Stimulated activated CD4-positive, alpha-beta T cell treated with anti-CD3 and anti-CD28 coated beads, TNF-alpha, amount 100 ng/mL, for 4 hours (primary cell): Measurements from ENCODE around the gene CHADL.
A peak's percentile ranks its signal among the peaks of the same experiment; 100 is the strongest.
"Not testable (repeated sequence)": the region's sequence is repeated elsewhere in the genome, so short reads cannot be mapped to it uniquely, and the experiment has no call there.

Source experiments
- DNase-seq, 3 experiments: peaks; one replicate each; pipeline ENCODE4 v3.0.0-alpha.2; 2020; ENCODE audit warnings: low read depth in 3 of 3

The CHADL gene

GRCh38 chr22:41240377-41241132 lies at the start of gene CHADL:
TSS of gene CHADL (minus strand) at chr22:41240931. CDS start at chr22:41240881, 50 bp downstream.
- no peak for DNase-seq

- no peak for DNase-seq
Measured at GRCh38 chr22:41289671-41290070, 48.9 kb upstream of the CHADL start.

- DNase-seq, result no peak
Measured at GRCh38 chr22:41288245-41288946, 47.7 kb upstream of the CHADL start.

- DNase-seq, result peak in 1 of 3 experiments; percentile 15
Measured at GRCh38 chr22:41286639-41287091, 45.9 kb upstream of the CHADL start.

- DNase-seq, result peak; percentile 91 to 97 (median 96)
Measured at GRCh38 chr22:41285820-41286638, 45.3 kb upstream of the CHADL start, which contains the start of gene RANGAP1. TSS of gene RANGAP1 (minus strand) at chr22:41286187. CDS start at chr22:41281044, 5,143 bp downstream.

- peak; percentile 73 to 80 (median 79) for DNase-seq
Measured at GRCh38 chr22:41285441-41285819, 44.7 kb upstream of the CHADL start.

- DNase-seq, result no peak
Measured at GRCh38 chr22:41284465-41284864, 43.7 kb upstream of the CHADL start.

GRCh38 chr22:41280854-41281253 lies 40.1 kb upstream of the CHADL start:
- DNase-seq, result no peak

GRCh38 chr22:41280065-41280464 lies 39.3 kb upstream of the CHADL start:
- no peak for DNase-seq

GRCh38 chr22:41274856-41275255 lies 34.1 kb upstream of the CHADL start:
- DNase-seq, result no peak

GRCh38 chr22:41273128-41273527 lies 32.4 kb upstream of the CHADL start:
- no peak for DNase-seq

- DNase-seq, result no peak
Measured at GRCh38 chr22:41271787-41272186, 31.1 kb upstream of the CHADL start.

- DNase-seq, result no peak
Measured at GRCh38 chr22:41267958-41268357, 27.2 kb upstream of the CHADL start.

GRCh38 chr22:41264408-41264941 lies 23.7 kb upstream of the CHADL start:
- DNase-seq, result no peak

- no peak for DNase-seq
Measured at GRCh38 chr22:41263704-41264103, 23.0 kb upstream of the CHADL start.

GRCh38 chr22:41262250-41262765 lies 21.6 kb upstream of the CHADL start:
- no peak for DNase-seq

GRCh38 chr22:41261541-41262249 lies 21.0 kb upstream of the CHADL start:
- DNase-seq, result no peak

GRCh38 chr22:41260871-41261270 lies 20.1 kb upstream of the CHADL start:
- DNase-seq, result no peak

- DNase-seq, result not testable (repeated sequence)
Measured at GRCh38 chr22:41259756-41260155, 19.0 kb upstream of the CHADL start.

- no peak for DNase-seq
Measured at GRCh38 chr22:41257696-41258095, 17.0 kb upstream of the CHADL start.
